Sigmoid colon (tissue), 4 donors: ENCODE results near the gene RBFOX1.

Experiments
- POLR2A ChIP-seq, 2 donors: fragments of 450-650 bp; IDR thresholded peaks; one replicate each; pipeline ENCODE4 v1.6.1; 2016; ENCODE audit warnings: antibody characterized with exemption in 2 of 2, mild to moderate bottlenecking in 2 of 2, moderate library complexity in 2 of 2
- POLR2AphosphoS5 ChIP-seq, 4 donors: sonication (generic); formaldehyde crosslinking; IDR thresholded peaks; one replicate each; pipeline ENCODE4 v1.6.1; 2017; ENCODE audit warnings: antibody characterized with exemption in 4 of 4
- TF ChIP-seq, protein P1 (sequence below), 4 experiments: fragments of 450-650 bp in 3 of 4; fragments of 200-600 bp in 1 of 4; IDR thresholded peaks; one replicate each; pipeline ENCODE4 v1.5.1; 2016 to 2019; ENCODE audit warnings: antibody characterized with exemption in 4 of 4, mild to moderate bottlenecking in 3 of 4, moderate library complexity in 2 of 4

DNA sequence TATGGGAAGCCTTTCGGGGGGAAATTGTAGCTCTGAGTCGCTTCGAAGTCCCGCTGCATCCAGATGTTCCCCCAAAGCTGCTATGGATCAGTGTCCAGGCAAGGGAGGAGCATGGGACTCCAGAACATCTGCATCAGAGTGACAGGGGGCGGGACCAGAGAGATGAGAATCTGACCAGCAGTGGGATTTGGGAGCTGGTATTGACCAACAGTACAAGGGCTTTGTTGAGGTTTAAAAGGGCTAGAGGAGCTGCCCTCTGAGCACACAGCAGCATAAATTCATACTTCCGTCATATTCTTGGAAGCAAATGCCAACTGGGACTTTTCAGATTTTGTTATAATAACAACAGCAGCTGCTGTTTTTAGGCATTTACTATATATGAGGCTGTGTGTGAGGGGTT lies 10.6 kb downstream of the RBFOX1 start:
- TF ChIP-seq, protein P1, sequence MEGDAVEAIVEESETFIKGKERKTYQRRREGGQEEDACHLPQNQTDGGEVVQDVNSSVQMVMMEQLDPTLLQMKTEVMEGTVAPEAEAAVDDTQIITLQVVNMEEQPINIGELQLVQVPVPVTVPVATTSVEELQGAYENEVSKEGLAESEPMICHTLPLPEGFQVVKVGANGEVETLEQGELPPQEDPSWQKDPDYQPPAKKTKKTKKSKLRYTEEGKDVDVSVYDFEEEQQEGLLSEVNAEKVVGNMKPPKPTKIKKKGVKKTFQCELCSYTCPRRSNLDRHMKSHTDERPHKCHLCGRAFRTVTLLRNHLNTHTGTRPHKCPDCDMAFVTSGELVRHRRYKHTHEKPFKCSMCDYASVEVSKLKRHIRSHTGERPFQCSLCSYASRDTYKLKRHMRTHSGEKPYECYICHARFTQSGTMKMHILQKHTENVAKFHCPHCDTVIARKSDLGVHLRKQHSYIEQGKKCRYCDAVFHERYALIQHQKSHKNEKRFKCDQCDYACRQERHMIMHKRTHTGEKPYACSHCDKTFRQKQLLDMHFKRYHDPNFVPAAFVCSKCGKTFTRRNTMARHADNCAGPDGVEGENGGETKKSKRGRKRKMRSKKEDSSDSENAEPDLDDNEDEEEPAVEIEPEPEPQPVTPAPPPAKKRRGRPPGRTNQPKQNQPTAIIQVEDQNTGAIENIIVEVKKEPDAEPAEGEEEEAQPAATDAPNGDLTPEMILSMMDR (IDR thresholded peaks at IDR 0.05) = no peak
- TF ChIP-seq POLR2A (IDR thresholded peaks at IDR 0.05) = no peak
- no peak for TF ChIP-seq POLR2AphosphoS5 (IDR thresholded peaks at IDR 0.05)
